HUDEP-2 (cell line): ENCODE measurements around the gene FANCG.

Experiments
- DNase-seq, 76 experiments: peaks; one replicate each; lab custom pipeline; 2025; ENCODE audit not compliant: unreplicated experiment in 76 of 76; lab: John Stamatoyannopoulos, UW

Gene FANCG

DNA sequence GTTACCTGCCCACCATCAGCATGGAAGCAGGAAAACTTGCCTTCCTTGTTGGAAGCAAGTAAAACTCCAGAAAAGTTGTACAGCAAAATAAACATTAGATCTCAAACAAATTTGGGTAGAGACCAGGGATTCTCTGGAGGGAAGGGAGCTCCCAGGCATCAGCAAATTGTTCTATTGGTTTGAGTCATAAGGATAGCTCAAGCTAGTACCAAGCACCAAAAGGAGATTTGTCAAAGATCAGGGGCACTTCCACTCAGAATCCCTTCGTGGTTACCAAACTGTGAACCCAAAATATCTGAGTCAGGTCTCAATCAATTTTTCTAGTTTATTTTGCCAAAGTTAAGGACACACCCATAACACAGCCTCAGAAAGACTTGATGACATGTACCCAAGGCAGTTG is 52.4 kb downstream of the FANCG start:
- DNase-seq, result no peak

GRCh38 chr9:35026671-35027070 is 53.1 kb downstream of the FANCG start:
- no peak for DNase-seq
